IPS DF 6.9 (cell line): Measurements from ENCODE around the gene SNX5.
A peak's percentile ranks its signal among the peaks of the same experiment; 100 is the strongest.

Experiments
- DNase-seq: peaks from one replicate; pipeline ENCODE4 v3.0.0-alpha.2; 2013; ENCODE audit warnings: low read depth, low spot score
- H3K27ac ChIP-seq: one replicate; pipeline ENCODE4 v1.5.1; 2013; ENCODE audit warnings: low read length, control low read depth
- H3K27me3 ChIP-seq: 2 replicates; pipeline ENCODE4 v1.6.1; 2013; ENCODE audit warnings: mild to moderate bottlenecking, low read length; ENCODE audit not compliant: control insufficient read depth, insufficient read depth
- H3K36me3 ChIP-seq: 2 replicates; pipeline ENCODE4 v1.6.1; 2013; ENCODE audit warnings: low read length; ENCODE audit not compliant: control insufficient read depth, insufficient read depth
- H3K4me1 ChIP-seq: 2 replicates; pipeline ENCODE4 v1.6.1; 2013; ENCODE audit warnings: low read length; ENCODE audit not compliant: control insufficient read depth, insufficient read depth
- H3K4me3 ChIP-seq: 2 replicates; pipeline ENCODE4 v1.5.1; 2013; ENCODE audit warnings: mild to moderate bottlenecking, low read length
- H3K9me3 ChIP-seq: 2 replicates; pipeline ENCODE4 v1.6.1; 2013; ENCODE audit warnings: low read length, inconsistent platforms; ENCODE audit not compliant: control insufficient read depth, insufficient read depth
- WGBS: extraction: QIAGEN DNeasy Blood & Tissue Kit; methylation state at CpG from one replicate; pipeline ENCODE4 v1.1.7; 2013; ENCODE audit warnings: mixed read lengths, missing lambda C conversion rate; ENCODE audit not compliant: insufficient read length, insufficient coverage; 5-methylcytosine and 5-hydroxymethylcytosine counted together

SNX5 gene

GRCh38 chr20:17969278-17969883, 787 bp upstream of the SNX5 start:
- no peak for DNase-seq
- WGBS: no CpG with 5 or more reads among the region's 28 CpGs
- H3K36me3 ChIP-seq: no peaks in the 10 kb centered on the region
- no peaks in the 10 kb centered on the region for H3K27me3 ChIP-seq
- H3K4me3 ChIP-seq: peak overlapping the region; percentile 91
- no peaks in the 10 kb centered on the region for H3K9me3 ChIP-seq
- no peak overlapping the region for H3K27ac ChIP-seq
- H3K4me1 ChIP-seq: peaks cover 2% of the 10 kb centered on the region; the same call in 1 of the 2 replicates

GRCh38 chr20:17967521-17968365, 851 bp downstream of the SNX5 start:
- no peak for DNase-seq
- H3K4me1 ChIP-seq: peaks cover 2% of the 10 kb centered on the region; the same call in 1 of the 2 replicates
- H3K27me3 ChIP-seq: no peaks in the 10 kb centered on the region
- WGBS: no CpG with 5 or more reads among the region's 41 CpGs
- H3K9me3 ChIP-seq: no peaks in the 10 kb centered on the region
- no peaks in the 10 kb centered on the region for H3K36me3 ChIP-seq
- no peak overlapping the region for H3K27ac ChIP-seq
- H3K4me3 ChIP-seq: peak overlapping the region; percentile 91

- peaks cover 2% of the 10 kb centered on the region; the same call in 1 of the 2 replicates for H3K4me1 ChIP-seq
- H3K9me3 ChIP-seq: no peaks in the 10 kb centered on the region
- no peak for DNase-seq
- H3K36me3 ChIP-seq: no peaks in the 10 kb centered on the region
- WGBS: no CpG with 5 or more reads among the region's 9 CpGs
- H3K27me3 ChIP-seq: no peaks in the 10 kb centered on the region
- peak overlapping the region; percentile 44; the same call in 1 of the 2 replicates for H3K4me3 ChIP-seq
- H3K27ac ChIP-seq: no peak overlapping the region
Observed at GRCh38 chr20:17966432-17967310, 1.9 kb downstream of the SNX5 start.

- Histone ChIP-seq H3K27me3 (no peaks in the 10 kb centered on the region), H3K4me1 (peaks cover 2% of the 10 kb centered on the region; the same call in 1 of the 2 replicates), H3K27ac (no peak overlapping the region), H3K4me3 (no peak overlapping the region), H3K36me3 (no peaks in the 10 kb centered on the region), H3K9me3 (no peaks in the 10 kb centered on the region)
- WGBS: no CpG with 5 or more reads among the region's 9 CpGs
- no peak for DNase-seq
Observed at GRCh38 chr20:17965042-17965697, 3.4 kb downstream of the SNX5 start.

DNA sequence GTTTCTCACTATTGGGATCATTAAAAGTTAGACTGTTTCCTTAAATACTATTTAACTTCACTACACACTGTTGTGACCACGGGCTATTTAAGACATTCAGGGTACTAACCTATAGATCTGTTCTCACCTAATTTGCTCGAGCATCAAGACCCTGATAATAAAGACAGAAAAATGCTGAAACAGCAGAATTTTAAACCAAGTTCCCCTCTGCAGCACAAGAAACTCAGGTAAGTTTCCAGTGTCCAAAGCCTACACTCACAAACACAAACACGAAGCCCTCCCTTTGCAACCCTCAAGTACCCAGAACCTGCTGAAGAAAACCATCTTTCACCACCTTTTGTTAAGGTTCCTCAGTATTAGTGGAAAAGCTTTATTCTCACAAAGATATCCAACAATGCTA, 4.0 kb downstream of the SNX5 start:
- no CpG with 5 or more reads among the region's 3 CpGs for WGBS
- Histone ChIP-seq H3K4me3 (no peak overlapping the region), H3K36me3 (no peaks in the 10 kb centered on the region), H3K27me3 (no peaks in the 10 kb centered on the region), H3K4me1 (peaks cover 2% of the 10 kb centered on the region; the same call in 1 of the 2 replicates), H3K9me3 (no peaks in the 10 kb centered on the region), H3K27ac (no peak overlapping the region)
- DNase-seq: no peak

DNA sequence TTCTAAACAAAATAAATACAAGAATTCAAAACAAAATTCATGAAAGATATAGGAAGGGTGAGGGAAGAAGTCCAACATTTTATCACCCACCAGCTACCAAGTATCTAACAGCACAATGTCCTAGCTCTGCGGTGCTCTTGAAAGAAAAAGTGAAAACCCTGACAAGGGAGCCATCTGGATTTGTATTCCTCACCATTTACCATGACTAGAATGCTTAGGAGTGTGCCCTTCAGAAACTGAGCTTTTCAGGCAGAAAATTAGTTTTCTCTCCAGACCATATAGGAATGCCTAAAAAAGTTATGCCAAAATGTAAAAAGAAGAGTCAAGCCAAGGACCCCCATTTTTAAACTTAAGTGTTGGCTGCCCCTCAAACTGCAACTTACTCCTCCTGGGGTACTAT, 4.5 kb downstream of the SNX5 start:
- Histone ChIP-seq H3K27me3 (no peaks in the 10 kb centered on the region), H3K36me3 (no peaks in the 10 kb centered on the region), H3K27ac (no peak overlapping the region), H3K9me3 (no peaks in the 10 kb centered on the region), H3K4me3 (no peak overlapping the region), H3K4me1 (peaks cover 2% of the 10 kb centered on the region; the same call in 1 of the 2 replicates)
- DNase-seq: no peak
- WGBS: no CpG with 5 or more reads among the region's 1 CpG

DNA sequence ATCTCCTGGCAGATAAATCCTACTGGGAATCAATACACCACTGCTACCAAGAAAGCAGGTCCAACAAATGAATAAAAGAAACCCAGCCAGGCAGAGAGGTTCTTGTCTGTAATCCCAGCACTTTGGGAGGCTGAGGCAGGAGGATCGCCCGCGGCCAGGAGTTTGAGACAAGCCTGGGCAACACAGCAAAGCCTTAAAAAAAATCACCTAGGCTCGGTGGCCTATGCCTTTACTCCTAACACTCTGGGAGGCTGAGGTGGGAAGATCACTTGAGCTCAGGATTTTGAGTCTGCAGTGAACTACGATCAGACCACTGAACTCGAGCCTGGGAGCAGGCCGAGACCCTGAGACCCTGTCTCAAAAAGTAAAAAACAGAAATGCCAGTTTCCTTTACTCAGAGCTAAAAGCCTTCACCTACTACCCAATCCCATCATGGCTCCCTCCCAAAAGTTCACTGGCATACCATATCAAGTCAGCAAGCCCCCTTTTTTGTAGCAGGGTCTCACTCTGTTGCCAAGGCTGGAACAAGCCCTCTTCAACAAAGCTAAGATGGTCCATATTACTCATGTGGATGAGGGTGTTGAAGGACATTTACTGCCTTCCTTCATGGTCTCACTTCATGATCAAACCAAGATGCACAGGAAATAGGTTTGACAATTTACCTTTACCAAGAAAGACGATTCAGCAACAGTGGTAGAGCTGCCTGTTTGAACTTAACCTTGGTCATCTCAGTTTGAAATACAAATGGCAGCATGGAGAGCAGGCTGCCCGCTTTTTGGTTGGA, 5.3 kb downstream of the SNX5 start:
- Histone ChIP-seq H3K36me3 (no peaks in the 10 kb centered on the region), H3K4me3 (no peak overlapping the region), H3K4me1 (peaks cover 2% of the 10 kb centered on the region; the same call in 1 of the 2 replicates), H3K9me3 (no peaks in the 10 kb centered on the region), H3K27ac (no peak overlapping the region), H3K27me3 (no peaks in the 10 kb centered on the region)
- DNase-seq: no peak
- no CpG with 5 or more reads among the region's 9 CpGs for WGBS

- peaks cover 2% of the 10 kb centered on the region; the same call in 1 of the 2 replicates for H3K4me1 ChIP-seq
- DNase-seq: no peak
- WGBS: no CpG with 5 or more reads among the region's 1 CpG
- no peak overlapping the region for H3K4me3 ChIP-seq
- H3K27ac ChIP-seq: no peak overlapping the region
- H3K36me3 ChIP-seq: peaks cover 2% of the 10 kb centered on the region; the same call in 1 of the 2 replicates
- H3K9me3 ChIP-seq: no peaks in the 10 kb centered on the region
- H3K27me3 ChIP-seq: no peaks in the 10 kb centered on the region
Observed at GRCh38 chr20:17961587-17961940, 7.0 kb downstream of the SNX5 start.

GRCh38 chr20:17960927-17961586, 7.5 kb downstream of the SNX5 start:
- WGBS: no CpG with 5 or more reads among the region's 6 CpGs
- H3K4me3 ChIP-seq: no peak overlapping the region

More at GRCh38 chr20:17960927-17961586, 7.5 kb downstream of the SNX5 start:
- DNase-seq: no peak
- Histone ChIP-seq H3K27ac (no peak overlapping the region), H3K4me1 (peaks cover 2% of the 10 kb centered on the region; the same call in 1 of the 2 replicates), H3K9me3 (no peaks in the 10 kb centered on the region), H3K27me3 (no peaks in the 10 kb centered on the region), H3K36me3 (peaks cover 7% of the 10 kb centered on the region)
